ENCODE measurements around the gene MAML2. TPM values are rescaled to one million over a fixed set of nuclear protein-coding genes. Genes with fewer than 3 reads are reported as not detected.

The MAML2 gene
- total RNA-seq, 2 experiments from 2014 or later = 11.8 to 12.5 TPM

DNA sequence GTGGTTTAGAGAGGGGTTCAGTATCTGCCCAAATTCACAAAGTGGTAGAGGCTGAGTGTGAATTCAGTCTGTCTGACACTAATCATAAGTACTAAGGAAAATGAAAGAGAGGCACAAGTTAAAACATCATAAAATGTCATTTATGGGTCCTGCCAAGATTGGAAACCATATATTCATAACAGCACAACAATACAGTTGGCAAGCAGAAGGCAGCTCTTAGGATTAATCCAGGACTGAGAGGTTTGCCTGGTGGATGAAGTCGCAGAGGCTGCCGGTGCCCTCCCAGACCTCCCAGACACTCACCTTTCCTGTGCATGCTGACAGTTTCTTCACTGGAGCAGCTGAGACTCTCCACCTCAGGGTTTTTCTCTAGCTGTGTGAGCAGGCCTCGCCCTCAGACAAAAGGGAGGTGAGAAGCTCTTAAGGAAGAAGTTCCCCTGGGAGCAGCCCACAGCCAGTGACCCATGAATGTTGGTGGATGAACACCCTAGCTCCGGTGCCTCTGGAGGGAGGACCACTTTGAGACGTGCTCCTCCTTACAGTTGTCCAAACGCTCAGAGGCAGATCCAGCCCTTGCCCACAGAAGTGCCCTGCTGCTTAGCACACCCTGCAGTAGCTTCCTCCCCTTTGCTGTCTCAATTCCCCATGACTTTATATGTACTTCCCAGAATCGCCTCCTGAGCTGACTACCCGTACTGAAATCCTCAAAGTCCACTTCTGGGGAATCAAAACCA, 43.7 kb downstream of the MAML2 start:
- no peaks in the 10 kb centered on the region for H3K27me3 Mint-ChIP-seq
- no peak overlapping the region for H3K4me3 Mint-ChIP-seq
- TF ChIP-seq, protein P1, sequence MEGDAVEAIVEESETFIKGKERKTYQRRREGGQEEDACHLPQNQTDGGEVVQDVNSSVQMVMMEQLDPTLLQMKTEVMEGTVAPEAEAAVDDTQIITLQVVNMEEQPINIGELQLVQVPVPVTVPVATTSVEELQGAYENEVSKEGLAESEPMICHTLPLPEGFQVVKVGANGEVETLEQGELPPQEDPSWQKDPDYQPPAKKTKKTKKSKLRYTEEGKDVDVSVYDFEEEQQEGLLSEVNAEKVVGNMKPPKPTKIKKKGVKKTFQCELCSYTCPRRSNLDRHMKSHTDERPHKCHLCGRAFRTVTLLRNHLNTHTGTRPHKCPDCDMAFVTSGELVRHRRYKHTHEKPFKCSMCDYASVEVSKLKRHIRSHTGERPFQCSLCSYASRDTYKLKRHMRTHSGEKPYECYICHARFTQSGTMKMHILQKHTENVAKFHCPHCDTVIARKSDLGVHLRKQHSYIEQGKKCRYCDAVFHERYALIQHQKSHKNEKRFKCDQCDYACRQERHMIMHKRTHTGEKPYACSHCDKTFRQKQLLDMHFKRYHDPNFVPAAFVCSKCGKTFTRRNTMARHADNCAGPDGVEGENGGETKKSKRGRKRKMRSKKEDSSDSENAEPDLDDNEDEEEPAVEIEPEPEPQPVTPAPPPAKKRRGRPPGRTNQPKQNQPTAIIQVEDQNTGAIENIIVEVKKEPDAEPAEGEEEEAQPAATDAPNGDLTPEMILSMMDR (IDR thresholded peaks at IDR 0.05) = no peak
- H3K4me1 Mint-ChIP-seq (ENCODE audit: low read depth) = peaks cover 71% of the 10 kb centered on the region
- ChIA-PET CTCF (interaction anchor here (0.7 to 1.7 kb wide), 2 partner anchors 44 to 95 kb away, joined by 3 to 8 read pairs; partner anchors contain the start of gene MAML2), POLR2A (interaction anchor here (1.4 to 1.8 kb wide), 2 partner anchors 9 to 44 kb away, joined by 4 to 5 read pairs; partner anchors contain the start of gene MAML2)
- DNase-seq (no peak), ATAC-seq (no peak)
- intact Hi-C loops (cut with micrococcal nuclease) = no loop called here
- no peaks in the 10 kb centered on the region for H3K9me3 Mint-ChIP-seq
- H3K27ac Mint-ChIP-seq = peak overlapping the region; percentile 72
- H3K36me3 Mint-ChIP-seq (ENCODE audit: low read depth) = peaks cover 15% of the 10 kb centered on the region

DNA sequence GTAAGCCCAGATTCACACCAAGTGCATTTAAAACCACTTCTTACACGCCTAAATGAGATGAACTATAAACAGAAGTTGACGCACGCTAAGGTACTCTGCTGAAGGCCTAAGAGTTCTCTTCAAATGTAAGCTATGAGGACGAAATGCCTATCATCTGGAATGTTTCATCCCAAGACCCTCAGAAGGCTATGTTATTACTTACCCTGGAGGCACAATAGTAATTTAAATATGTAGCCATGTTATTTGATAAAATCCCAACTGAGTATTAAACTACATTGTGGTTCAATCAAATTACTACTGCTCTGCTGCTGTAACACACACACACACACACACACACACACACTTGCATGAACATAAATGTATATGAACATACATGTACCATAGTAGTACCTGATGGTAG, 47.6 kb downstream of the MAML2 start:
- TF ChIP-seq, protein P1 (IDR thresholded peaks at IDR 0.05) = no peak
- DNase-seq (no peak), ATAC-seq (no peak)
- POLR2A ChIA-PET = no interaction called here
- intact Hi-C loops (cut with micrococcal nuclease) = no loop called here
- peaks cover 76% of the 10 kb centered on the region for H3K4me1 Mint-ChIP-seq (ENCODE audit: low read depth)
- H3K27me3 Mint-ChIP-seq = no peaks in the 10 kb centered on the region
- no peaks in the 10 kb centered on the region for H3K9me3 Mint-ChIP-seq
- H3K36me3 Mint-ChIP-seq (ENCODE audit: low read depth) = peaks cover 21% of the 10 kb centered on the region
- H3K4me3 Mint-ChIP-seq = no peak overlapping the region
- no peak overlapping the region for H3K27ac Mint-ChIP-seq
- CTCF ChIA-PET = interaction anchor here (0.5 to 2.2 kb wide), 4 partner anchors 18 to 240 kb away, joined by 3 to 13 read pairs (median 4); partner anchors contain the start of gene MAML2

DNA sequence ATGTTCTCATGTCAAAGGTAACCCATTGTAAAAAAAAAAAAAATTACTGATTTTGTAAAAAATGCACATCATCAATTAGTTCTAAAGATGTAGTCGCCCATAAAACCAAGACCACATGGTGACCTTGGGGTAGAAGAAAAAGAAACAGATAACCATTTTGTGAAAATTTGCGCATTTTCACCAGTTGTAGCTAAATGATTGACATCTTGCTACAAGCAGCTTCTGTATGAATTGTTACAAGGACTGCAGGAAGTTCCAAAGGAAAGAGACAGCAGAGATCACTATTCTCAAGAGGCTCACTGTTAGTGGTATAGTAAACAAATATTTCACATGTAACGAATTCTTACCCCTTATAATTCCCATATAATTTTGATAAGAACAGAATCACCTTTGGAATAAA, 48.7 kb downstream of the MAML2 start:
- ChIA-PET POLR2A (interaction anchor here (0.6 to 1.5 kb wide), 3 partner anchors 15 to 49 kb away, joined by 3 to 4 read pairs (median 4); partner anchors contain the start of gene MAML2), CTCF (interaction anchor here (1.0 to 2.2 kb wide), 7 partner anchors 14 to 202 kb away, joined by 3 to 13 read pairs (median 4); partner anchors contain the start of gene MAML2)
- Mint-ChIP-seq H3K4me1 (ENCODE audit: low read depth) (peaks cover 76% of the 10 kb centered on the region), H3K36me3 (ENCODE audit: low read depth) (peaks cover 21% of the 10 kb centered on the region), H3K9me3 (no peaks in the 10 kb centered on the region), H3K27ac (peak overlapping the region; percentile 77), H3K27me3 (no peaks in the 10 kb centered on the region), H3K4me3 (peak overlapping the region; percentile 3)
- no peak for ATAC-seq
- intact Hi-C loops (cut with micrococcal nuclease) = no loop called here
- DNase-seq = no peak
- TF ChIP-seq, protein P1 (IDR thresholded peaks at IDR 0.05) = no peak

DNA sequence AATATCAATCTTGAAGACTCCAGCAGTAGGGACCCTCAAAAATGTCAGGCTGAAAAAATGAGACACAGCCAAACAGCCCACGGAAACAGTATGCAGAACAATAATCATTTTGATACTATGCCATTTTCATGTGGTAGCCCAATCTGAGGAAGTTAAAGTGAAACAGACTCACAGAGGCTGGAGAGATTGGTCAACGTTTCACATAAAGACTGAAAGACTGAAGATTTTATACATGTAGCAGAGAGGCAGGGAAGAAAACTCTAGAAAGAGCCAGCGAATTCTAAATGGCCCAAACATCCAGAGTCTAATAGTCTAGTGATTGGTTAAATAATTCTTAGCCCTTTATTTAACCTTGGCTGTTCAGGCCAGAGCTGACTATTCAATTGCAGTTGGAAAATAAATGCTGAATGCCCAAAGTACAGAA, 49.4 kb downstream of the MAML2 start:
- ATAC-seq (peak; percentile 87), DNase-seq (peak; percentile 46)
- POLR2A ChIA-PET = interaction anchor here (0.6 to 1.5 kb wide), 2 partner anchors 16 to 21 kb away, joined by 3 to 4 read pairs; no protein-coding TSS in a partner anchor
- Mint-ChIP-seq H3K27me3 (no peaks in the 10 kb centered on the region), H3K4me3 (peak overlapping the region; percentile 3), H3K4me1 (ENCODE audit: low read depth) (peaks cover 78% of the 10 kb centered on the region), H3K9me3 (no peaks in the 10 kb centered on the region), H3K36me3 (ENCODE audit: low read depth) (peaks cover 18% of the 10 kb centered on the region), H3K27ac (peak overlapping the region; percentile 77)
- intact Hi-C loops (cut with micrococcal nuclease) = loop anchor here (2.0 kb wide), 1 partner anchor 45 kb away; no protein-coding TSS in a partner anchor
- TF ChIP-seq, protein P1 (IDR thresholded peaks at IDR 0.05) = no peak
- CTCF ChIA-PET = interaction anchor here (1.1 to 2.2 kb wide), 5 partner anchors 14 to 49 kb away, joined by 3 to 13 read pairs (median 5); partner anchors contain the start of gene MAML2

Measured in activated CD8-positive, alpha-beta T cell treated with anti-CD3 and anti-CD28 coated beads for 36 hours (primary cell).